K562 (cell line): ENCODE results near the gene ADAR. TPM values are rescaled to one million over a fixed set of nuclear protein-coding genes. Genes with fewer than 3 reads are reported as not detected.

Experiments
- BRF1 ChIP-seq: IDR thresholded peaks from 3 replicates; pipeline ENCODE4 v1.6.1; 2011; ENCODE audit warnings: borderline replicate concordance, mild to moderate bottlenecking; ENCODE audit not compliant: insufficient read length; ENCODE audit errors: extremely low read depth
- EP300 ChIP-seq: IDR thresholded peaks from 2 replicates; pipeline ENCODE4 v1.6.1; 2012; ENCODE audit warnings: low read length, improper control_type of control experiment
- FOXA3 ChIP-seq, 2 experiments: fragments of 450-650 bp in 1 of 2; sonication (generic) in 1 of 2; formaldehyde crosslinking; IDR thresholded peaks in 1 of 2; conservative IDR thresholded peaks in 1 of 2; 2 replicates each; pipeline versions ENCODE4 v1.4.0 to v1.8.0; 2020 to 2022; ENCODE audit warnings: mild to moderate bottlenecking in 2 of 2, missing genetic modification reagents in 1 of 2
- GATAD2A ChIP-seq: fragments of 450-650 bp; IDR thresholded peaks from 2 replicates; pipeline ENCODE4 v1.6.1; 2017
- MAFK ChIP-seq: IDR thresholded peaks from 2 replicates; pipeline ENCODE4 v1.6.1; 2011; ENCODE audit warnings: low read length, improper control_type of control experiment
- ZNF445 ChIP-seq: fragments of 250-450 bp; sonication (Bioruptor Pico); IDR thresholded peaks from 2 replicates; pipeline ENCODE4 v1.4.0; 2020; ENCODE audit warnings: low read depth, mild to moderate bottlenecking, moderate library complexity
- polyA plus RNA-seq, 8 experiments: library from polyadenylated mRNA; depleted of rRNA in 4 of 8; stranded (reverse) in 5 of 8; unstranded in 3 of 8; fragments of >200 nt; fragmentation: Nextera tagmentation in 2 of 8; fragmentation: Illumina TruSeq in 1 of 8; extraction: Ambion mirVana in 2 of 8; extraction: Trizol in 1 of 8; gene quantifications; 2 replicates each; pipeline versions ENCODE4 v1.2.1 to v1.2.3, GENCODE V29; 2011 to 2014; ENCODE audit warnings: inconsistent platforms in 1 of 8, missing spikeins in 1 of 8
- total RNA-seq, 7 experiments: library from RNA; depleted of rRNA in 6 of 7; stranded (reverse); fragments of >200 nt in 6 of 7; fragmentation: Illumina TruSeq in 2 of 7; extraction: Trizol in 2 of 7; gene quantifications; 2 replicates each; pipeline versions ENCODE4 v1.2.1 to v1.2.3, GENCODE V29; 2011 to 2021; ENCODE audit warnings: low replicate concordance in 1 of 7
- TF ChIP-seq, protein P1 (sequence below): fragments of 450-650 bp; formaldehyde crosslinking; conservative IDR thresholded peaks from 2 replicates; pipeline ENCODE4 v1.4.0; 2022; ENCODE audit warnings: mild to moderate bottlenecking, missing genetic modification characterization
- TF ChIP-seq, protein P2 (sequence below): fragments of 150-350 bp; IDR thresholded peaks from 2 replicates; pipeline ENCODE4 v1.6.1; 2014; ENCODE audit warnings: low read depth, mild to moderate bottlenecking, low read length, borderline replicate concordance
- TF ChIP-seq, protein P3 (sequence below): fragments of 250-450 bp; sonication (Bioruptor Pico); IDR thresholded peaks from 2 replicates; pipeline ENCODE4 v1.5.1; 2021; ENCODE audit warnings: mild to moderate bottlenecking
- TF ChIP-seq, protein P4 (sequence below): fragments of 250-450 bp; sonication (Bioruptor Pico); IDR thresholded peaks from 2 replicates; pipeline ENCODE4 v1.8.0; 2022; ENCODE audit warnings: inconsistent platforms
- TF ChIP-seq, protein P5 (sequence below): fragments of 450-650 bp; IDR thresholded peaks from 2 replicates; pipeline ENCODE4 v1.6.1; 2016; ENCODE audit warnings: mild to moderate bottlenecking
- TF ChIP-seq, protein P6 (sequence below): sonication (generic); formaldehyde crosslinking; IDR thresholded peaks from 2 replicates; pipeline ENCODE4 v1.8.0; 2022; ENCODE audit warnings: missing genetic modification reagents, mild to moderate bottlenecking, moderate library complexity, borderline replicate concordance

The ADAR gene
- total and polyA plus RNA-seq, 9 of the 15 experiments (the other 6 are each of a cell fraction or from before 2014, with no cell fraction given) = 30.1 to 123 (median 60.2) TPM

DNA sequence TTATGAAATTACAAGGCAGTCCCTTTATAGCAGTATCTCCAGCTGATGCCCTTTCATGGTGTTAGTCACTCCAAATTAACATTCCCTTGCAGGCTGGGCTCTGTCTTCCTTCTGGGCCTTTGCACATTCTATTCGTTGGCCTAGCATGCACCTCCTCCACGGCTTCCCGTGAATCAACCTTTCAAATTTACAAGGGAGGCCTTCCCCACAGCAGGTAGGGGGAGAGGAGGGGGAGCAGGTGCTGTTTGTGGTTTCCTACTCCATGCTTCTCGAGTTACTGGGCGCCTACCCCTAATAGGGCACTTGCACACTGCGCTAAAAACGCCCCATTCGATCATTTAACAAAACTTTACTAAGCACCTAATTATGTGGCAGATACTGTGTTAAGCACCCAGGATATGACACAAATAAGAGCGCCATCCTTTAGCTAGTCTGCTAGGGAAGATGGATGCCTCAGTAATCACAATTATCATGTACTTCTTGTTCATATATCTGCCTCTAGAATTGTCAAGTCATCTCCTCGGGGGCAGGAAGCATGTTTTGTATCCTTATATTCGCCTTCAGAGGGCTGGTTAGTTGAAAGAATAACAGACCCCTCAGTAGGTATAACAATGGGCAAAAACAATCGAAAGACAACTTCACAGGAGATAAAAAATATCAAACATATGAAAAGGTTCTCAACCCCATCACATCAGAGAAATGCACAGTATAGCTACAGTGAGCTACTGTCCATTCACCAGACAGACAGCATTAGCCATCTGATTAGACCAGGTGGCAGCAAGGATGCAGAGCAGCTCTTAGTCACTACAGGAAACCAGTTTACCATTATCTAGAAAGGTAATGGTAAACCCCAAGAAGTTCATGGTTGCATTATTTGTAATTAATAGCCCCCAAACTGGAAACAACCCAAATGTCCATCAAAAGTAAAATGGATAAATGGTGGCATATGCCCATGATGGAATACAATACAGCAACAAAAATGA lies 1.7 kb upstream of the ADAR start (continued):
- TF ChIP-seq, protein P1, sequence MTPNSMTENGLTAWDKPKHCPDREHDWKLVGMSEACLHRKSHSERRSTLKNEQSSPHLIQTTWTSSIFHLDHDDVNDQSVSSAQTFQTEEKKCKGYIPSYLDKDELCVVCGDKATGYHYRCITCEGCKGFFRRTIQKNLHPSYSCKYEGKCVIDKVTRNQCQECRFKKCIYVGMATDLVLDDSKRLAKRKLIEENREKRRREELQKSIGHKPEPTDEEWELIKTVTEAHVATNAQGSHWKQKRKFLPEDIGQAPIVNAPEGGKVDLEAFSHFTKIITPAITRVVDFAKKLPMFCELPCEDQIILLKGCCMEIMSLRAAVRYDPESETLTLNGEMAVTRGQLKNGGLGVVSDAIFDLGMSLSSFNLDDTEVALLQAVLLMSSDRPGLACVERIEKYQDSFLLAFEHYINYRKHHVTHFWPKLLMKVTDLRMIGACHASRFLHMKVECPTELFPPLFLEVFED = no peak
- TF ChIP-seq, protein P2, sequence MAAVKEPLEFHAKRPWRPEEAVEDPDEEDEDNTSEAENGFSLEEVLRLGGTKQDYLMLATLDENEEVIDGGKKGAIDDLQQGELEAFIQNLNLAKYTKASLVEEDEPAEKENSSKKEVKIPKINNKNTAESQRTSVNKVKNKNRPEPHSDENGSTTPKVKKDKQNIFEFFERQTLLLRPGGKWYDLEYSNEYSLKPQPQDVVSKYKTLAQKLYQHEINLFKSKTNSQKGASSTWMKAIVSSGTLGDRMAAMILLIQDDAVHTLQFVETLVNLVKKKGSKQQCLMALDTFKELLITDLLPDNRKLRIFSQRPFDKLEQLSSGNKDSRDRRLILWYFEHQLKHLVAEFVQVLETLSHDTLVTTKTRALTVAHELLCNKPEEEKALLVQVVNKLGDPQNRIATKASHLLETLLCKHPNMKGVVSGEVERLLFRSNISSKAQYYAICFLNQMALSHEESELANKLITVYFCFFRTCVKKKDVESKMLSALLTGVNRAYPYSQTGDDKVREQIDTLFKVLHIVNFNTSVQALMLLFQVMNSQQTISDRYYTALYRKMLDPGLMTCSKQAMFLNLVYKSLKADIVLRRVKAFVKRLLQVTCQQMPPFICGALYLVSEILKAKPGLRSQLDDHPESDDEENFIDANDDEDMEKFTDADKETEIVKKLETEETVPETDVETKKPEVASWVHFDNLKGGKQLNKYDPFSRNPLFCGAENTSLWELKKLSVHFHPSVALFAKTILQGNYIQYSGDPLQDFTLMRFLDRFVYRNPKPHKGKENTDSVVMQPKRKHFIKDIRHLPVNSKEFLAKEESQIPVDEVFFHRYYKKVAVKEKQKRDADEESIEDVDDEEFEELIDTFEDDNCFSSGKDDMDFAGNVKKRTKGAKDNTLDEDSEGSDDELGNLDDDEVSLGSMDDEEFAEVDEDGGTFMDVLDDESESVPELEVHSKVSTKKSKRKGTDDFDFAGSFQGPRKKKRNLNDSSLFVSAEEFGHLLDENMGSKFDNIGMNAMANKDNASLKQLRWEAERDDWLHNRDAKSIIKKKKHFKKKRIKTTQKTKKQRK = no peak
- TF ChIP-seq, protein P3, sequence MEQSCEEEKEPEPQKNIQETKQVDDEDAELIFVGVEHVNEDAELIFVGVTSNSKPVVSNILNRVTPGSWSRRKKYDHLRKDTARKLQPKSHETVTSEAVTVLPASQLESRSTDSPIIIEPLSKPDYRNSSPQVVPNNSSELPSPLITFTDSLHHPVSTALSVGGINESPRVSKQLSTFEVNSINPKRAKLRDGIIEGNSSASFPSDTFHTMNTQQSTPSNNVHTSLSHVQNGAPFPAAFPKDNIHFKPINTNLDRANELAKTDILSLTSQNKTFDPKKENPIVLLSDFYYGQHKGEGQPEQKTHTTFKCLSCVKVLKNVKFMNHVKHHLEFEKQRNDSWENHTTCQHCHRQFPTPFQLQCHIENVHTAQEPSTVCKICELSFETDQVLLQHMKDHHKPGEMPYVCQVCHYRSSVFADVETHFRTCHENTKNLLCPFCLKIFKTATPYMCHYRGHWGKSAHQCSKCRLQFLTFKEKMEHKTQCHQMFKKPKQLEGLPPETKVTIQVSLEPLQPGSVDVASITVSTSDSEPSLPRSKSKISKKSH (CRISPR knock-in tag) = no peak
- TF ChIP-seq EP300 (no peak), MAFK (0 out of 2 replicates have a peak, but pooled peaks have one; percentile 10), GATAD2A (no peak), ZNF445 (no peak), FOXA3 (CRISPR knock-in tag; conservative IDR thresholded peaks at IDR 0.05 in 1 of 2, IDR thresholded peaks at IDR 0.05 in 1 of 2) (no peak), BRF1 (no peak)
- TF ChIP-seq, protein P4, sequence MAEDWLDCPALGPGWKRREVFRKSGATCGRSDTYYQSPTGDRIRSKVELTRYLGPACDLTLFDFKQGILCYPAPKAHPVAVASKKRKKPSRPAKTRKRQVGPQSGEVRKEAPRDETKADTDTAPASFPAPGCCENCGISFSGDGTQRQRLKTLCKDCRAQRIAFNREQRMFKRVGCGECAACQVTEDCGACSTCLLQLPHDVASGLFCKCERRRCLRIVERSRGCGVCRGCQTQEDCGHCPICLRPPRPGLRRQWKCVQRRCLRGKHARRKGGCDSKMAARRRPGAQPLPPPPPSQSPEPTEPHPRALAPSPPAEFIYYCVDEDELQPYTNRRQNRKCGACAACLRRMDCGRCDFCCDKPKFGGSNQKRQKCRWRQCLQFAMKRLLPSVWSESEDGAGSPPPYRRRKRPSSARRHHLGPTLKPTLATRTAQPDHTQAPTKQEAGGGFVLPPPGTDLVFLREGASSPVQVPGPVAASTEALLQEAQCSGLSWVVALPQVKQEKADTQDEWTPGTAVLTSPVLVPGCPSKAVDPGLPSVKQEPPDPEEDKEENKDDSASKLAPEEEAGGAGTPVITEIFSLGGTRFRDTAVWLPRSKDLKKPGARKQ = no peak
- TF ChIP-seq, protein P5, sequence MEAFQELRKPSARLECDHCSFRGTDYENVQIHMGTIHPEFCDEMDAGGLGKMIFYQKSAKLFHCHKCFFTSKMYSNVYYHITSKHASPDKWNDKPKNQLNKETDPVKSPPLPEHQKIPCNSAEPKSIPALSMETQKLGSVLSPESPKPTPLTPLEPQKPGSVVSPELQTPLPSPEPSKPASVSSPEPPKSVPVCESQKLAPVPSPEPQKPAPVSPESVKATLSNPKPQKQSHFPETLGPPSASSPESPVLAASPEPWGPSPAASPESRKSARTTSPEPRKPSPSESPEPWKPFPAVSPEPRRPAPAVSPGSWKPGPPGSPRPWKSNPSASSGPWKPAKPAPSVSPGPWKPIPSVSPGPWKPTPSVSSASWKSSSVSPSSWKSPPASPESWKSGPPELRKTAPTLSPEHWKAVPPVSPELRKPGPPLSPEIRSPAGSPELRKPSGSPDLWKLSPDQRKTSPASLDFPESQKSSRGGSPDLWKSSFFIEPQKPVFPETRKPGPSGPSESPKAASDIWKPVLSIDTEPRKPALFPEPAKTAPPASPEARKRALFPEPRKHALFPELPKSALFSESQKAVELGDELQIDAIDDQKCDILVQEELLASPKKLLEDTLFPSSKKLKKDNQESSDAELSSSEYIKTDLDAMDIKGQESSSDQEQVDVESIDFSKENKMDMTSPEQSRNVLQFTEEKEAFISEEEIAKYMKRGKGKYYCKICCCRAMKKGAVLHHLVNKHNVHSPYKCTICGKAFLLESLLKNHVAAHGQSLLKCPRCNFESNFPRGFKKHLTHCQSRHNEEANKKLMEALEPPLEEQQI = no peak
- TF ChIP-seq, protein P6, sequence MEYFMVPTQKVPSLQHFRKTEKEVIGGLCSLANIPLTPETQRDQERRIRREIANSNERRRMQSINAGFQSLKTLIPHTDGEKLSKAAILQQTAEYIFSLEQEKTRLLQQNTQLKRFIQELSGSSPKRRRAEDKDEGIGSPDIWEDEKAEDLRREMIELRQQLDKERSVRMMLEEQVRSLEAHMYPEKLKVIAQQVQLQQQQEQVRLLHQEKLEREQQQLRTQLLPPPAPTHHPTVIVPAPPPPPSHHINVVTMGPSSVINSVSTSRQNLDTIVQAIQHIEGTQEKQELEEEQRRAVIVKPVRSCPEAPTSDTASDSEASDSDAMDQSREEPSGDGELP (CRISPR knock-in tag) = peak; percentile 38; the same call in 1 of the 2 replicates
